Ishikawa (cell line): Measurements from ENCODE around the gene CATSPER3.

Experiments used
- CEBPB ChIP-seq: IDR thresholded peaks from 2 replicates; pipeline ENCODE4 v1.6.1; 2012
- EP300 ChIP-seq: IDR thresholded peaks from 2 replicates; pipeline ENCODE4 v1.6.1; 2012; ENCODE audit warnings: borderline replicate concordance
- TCF12 ChIP-seq: IDR thresholded peaks from 2 replicates; pipeline ENCODE4 v1.6.1; 2012; ENCODE audit warnings: low read depth
- YY1 ChIP-seq: IDR thresholded peaks from 2 replicates; pipeline ENCODE4 v1.6.1; 2012; ENCODE audit warnings: low read depth
- TF ChIP-seq, protein P1 (sequence below): IDR thresholded peaks from 2 replicates; pipeline ENCODE4 v1.6.1; 2012
- TF ChIP-seq, protein P2 (sequence below): IDR thresholded peaks from 2 replicates; pipeline ENCODE4 v1.6.1; 2012

DNA sequence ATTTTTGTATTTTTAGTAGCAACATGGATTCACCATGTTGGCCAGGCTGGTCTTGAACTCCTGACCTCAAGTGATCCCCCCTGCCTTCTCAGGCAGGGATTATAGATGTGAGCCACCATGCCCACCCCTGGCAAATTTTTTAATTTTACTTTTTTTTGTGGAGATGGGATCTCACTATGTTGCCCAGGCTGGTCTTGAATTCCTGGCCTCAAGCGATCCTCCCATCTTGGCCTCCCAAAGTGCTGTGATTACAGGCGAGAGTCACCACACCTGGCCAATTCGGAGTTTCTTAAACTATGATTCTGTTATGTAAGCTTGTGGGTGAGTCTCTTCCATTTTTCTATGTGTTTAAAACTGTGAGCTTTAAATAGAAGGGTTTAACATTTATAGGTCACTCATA, 35.2 kb upstream of the CATSPER3 start:
- TF ChIP-seq, protein P1, sequence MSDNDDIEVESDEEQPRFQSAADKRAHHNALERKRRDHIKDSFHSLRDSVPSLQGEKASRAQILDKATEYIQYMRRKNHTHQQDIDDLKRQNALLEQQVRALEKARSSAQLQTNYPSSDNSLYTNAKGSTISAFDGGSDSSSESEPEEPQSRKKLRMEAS: no peak
- TF ChIP-seq YY1: no peak
- TF ChIP-seq, protein P2, sequence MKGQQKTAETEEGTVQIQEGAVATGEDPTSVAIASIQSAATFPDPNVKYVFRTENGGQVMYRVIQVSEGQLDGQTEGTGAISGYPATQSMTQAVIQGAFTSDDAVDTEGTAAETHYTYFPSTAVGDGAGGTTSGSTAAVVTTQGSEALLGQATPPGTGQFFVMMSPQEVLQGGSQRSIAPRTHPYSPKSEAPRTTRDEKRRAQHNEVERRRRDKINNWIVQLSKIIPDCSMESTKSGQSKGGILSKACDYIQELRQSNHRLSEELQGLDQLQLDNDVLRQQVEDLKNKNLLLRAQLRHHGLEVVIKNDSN: no peak
- no peak for TF ChIP-seq EP300
- no peak for TF ChIP-seq CEBPB
- TF ChIP-seq TCF12: no peak
